GM19468 (cell line): ENCODE data around the gene SMARCD3.

Experiments
- ATAC-seq: cut with Tn5 transposase; IDR thresholded peaks from one replicate; pipeline ENCODE4 v1.9.1; 2021; ENCODE audit warnings: mild to moderate bottlenecking, moderate library complexity, moderate number of reproducible peaks; ENCODE audit not compliant: unreplicated experiment; ENCODE audit errors: extremely low read depth

Gene SMARCD3

DNA sequence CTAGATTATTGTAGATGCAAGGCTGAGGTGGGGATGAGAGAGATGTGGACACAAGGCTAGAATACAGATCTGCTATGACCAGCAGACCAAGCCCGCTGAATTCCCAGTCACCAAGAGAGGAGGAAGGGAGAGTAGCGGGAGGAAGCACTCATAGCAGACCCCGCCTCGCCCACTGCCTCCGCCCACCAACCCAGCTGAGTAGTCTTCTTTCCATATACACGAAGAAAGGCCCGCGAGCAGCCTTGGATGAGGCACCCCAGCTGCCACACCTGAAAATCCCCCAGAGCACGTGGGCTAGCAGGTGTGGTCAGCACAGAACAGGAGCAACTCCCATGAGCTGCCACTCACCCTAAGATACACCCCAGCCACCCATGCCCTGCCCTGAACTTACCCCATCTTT, 30.3 kb downstream of the SMARCD3 start:
- no peak for ATAC-seq

DNA sequence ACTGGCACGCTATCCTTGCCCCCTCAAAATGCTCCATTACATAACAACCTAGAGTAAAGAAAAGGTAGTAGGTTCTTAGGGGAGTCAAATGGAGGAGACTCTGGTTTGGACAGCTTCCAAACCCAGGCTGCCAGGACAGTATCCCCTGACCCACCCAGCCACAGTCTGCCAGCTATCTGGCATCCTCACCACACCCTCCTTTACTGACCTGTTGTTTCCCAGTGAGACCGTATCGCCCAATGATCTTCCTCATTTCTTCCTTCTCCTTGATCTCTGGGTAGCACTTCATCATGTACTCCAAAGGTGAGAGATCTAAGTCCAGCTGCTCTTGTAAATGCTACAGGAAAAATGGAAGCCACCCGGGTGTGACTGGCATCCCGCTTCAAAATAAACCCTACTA, 33.1 kb downstream of the SMARCD3 start:
- ATAC-seq = no peak

DNA sequence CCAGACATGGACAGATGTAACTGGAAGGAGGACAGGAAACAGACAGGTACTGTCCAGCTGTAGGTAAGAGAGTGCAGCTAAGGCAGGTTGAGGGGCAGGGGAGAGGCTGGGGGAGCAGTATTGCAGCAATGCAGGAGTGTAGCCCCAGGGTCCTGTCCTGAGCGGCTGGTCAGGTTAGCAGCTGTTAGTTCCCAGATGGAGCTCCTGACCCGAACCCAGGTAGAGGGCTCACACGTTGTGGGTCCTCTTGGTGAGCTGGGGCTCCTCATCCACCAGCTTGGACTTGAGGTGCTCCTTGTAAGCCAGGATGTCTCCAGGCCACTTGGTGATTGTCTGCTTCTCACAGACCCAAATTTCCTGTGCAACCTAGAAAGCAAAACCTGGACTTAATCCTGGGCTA, 34.7 kb downstream of the SMARCD3 start:
- no peak for ATAC-seq

GRCh38 chr7:151212626-151213025, 35.9 kb downstream of the SMARCD3 start:
- no peak for ATAC-seq

DNA sequence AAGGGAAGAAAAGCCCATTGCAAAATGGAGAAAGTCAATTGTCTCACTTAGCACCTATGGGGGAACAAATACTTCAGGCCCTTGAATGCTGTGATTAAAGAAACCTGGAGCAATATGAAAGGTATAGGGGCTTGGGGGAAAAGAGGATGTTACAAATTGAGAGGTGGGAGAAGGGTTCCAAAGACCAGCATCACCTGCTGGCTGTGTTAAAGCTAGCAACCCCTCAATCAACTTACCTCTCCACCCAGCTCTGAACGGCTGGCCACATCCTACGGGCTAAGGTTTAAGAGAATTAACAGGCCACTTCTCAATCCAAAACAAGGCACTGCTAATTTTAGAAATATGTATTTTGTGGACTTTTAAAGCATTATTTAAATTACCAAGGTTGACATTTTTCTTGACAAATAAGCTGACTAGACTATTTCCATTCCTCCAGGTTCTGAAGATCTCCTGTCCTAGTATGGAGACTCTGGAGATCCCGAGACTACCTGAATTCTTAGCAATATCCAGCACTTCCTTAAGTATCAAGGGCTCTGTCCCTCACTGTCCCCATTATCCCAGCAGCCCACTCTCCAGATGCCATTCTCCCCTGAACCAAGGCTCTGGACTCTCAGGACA, 37.2 kb downstream of the SMARCD3 start:
- ATAC-seq = no peak

GRCh38 chr7:151210087-151210854, 38.2 kb downstream of the SMARCD3 start, which contains the start of gene H2BK1:
H2BK1 (minus strand) TSS chr7:151210488; CDS start chr7:151210318, 170 bp downstream.
- no peak for ATAC-seq

DNA sequence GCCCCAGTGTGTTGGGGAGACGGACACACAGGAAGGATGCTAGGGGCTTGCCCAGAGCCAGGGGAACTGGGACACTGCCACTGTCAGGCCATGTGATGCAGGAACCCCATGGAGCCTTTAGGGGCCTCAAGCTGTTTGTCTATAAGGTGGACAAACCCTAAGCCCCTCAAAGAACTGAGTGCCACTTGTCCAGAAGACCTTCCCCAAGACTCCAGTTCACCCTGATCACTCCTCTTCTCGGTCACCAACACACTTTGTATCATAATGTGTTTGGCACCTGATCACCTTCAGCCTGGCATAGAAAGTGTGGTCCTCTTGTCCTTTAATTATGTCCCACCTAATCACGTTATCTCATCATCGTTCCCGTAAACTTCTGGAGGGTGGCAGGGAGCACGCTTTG, 38.9 kb downstream of the SMARCD3 start:
- ATAC-seq = no peak

- ATAC-seq = no peak
These were observed 40.1 kb downstream of the SMARCD3 start for GRCh38 chr7:151208253-151208862.

DNA sequence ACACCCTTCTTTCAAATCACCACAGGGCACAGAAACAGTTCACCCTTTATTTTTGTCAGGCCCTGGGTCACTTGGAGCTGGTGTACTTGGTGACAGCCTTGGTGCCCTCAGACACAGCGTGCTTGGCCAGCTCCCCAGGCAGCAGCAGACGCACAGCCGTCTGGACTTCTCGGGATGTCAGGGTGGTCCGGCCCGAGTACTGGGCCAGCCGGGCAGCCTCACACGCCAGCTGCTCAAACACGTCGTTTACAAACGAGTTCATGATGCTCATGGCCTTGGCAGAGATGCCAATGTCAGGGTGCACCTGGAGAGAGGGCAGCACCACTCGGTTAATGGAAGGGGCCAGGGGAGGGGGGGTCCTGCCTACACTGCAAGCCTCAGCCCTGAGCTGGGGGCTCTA, 40.7 kb downstream of the SMARCD3 start:
- ATAC-seq = no peak

- no peak for ATAC-seq
These were observed 41.2 kb downstream of the SMARCD3 start for GRCh38 chr7:151207315-151207714.

DNA sequence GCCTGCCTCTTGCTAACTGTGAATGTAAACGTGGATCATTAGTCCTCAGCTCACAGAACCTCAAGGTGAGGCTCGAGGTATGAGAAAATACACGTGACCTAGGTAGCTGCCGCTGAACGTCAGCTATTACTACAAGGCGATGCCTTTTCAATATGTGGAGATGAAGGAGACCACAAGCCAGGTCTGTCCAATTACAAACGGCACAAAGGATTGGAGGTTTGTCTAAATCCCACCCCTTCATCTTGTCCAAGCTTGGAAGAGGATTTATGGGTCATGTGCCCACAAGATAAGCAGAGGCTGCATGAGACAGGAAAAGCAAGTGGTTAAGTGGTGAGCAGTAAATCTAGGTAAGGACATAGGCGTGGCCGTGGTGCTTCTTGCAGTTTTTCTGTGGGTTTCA, 41.6 kb downstream of the SMARCD3 start:
- no peak for ATAC-seq

DNA sequence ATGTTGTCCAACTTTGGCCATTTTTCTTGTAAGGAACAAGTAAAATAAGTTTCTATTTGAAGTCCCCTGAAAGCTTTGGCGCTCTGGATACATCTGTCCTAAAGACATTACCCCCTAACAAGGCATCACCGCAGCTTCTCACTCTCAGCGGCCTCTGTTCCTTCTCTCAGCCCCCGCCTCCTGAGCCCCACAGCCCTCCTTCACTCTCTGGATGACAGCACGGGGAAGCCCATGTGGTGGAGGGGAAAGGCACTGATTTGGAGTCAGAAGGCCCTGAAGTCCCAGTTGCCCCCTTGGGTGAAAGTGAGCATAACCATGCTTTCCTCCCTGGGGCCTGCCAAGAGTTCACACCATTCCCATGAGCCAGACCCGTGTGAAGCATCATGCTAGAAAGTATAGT, 42.8 kb downstream of the SMARCD3 start:
- no peak for ATAC-seq

GRCh38 chr7:151204383-151205032, 44.0 kb downstream of the SMARCD3 start:
- ATAC-seq = no peak

GRCh38 chr7:151202836-151203235, 45.7 kb downstream of the SMARCD3 start:
- no peak for ATAC-seq

GRCh38 chr7:151201751-151202150, 46.7 kb downstream of the SMARCD3 start:
- ATAC-seq = no peak

DNA sequence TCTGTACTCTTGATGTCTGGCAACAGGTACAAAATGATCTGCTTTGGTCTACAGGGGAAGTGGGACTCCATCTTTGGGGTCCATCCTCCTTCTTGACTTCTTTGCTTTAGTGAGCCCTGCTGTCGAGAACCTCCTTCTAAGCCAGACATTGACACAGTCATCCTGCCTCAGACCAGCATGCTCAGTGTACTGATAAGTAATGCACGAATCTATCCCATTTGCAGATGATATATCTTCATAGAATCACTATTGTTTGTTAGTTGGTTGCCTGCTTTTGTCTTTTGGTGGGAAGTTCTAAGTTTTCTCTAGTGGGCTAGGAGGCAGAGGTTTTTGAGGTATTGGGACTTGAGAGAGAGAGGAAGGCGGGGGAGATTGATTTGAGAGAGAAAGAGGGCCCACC, 47.1 kb downstream of the SMARCD3 start:
- ATAC-seq = no peak

GRCh38 chr7:151198945-151199848, 49.3 kb downstream of the SMARCD3 start:
- ATAC-seq = no peak

- no peak for ATAC-seq
These were observed 50.6 kb downstream of the SMARCD3 start for GRCh38 chr7:151197932-151198331.

GRCh38 chr7:151195616-151196450, 52.7 kb downstream of the SMARCD3 start:
- no peak for ATAC-seq
